HG03060 (cell line): ENCODE data around the gene GLB1L.

Experiments
- ATAC-seq: cut with Tn5 transposase; IDR thresholded peaks from one replicate; pipeline ENCODE4 v1.9.1; 2021; ENCODE audit warnings: low read depth, moderate number of reproducible peaks; ENCODE audit not compliant: unreplicated experiment

The GLB1L gene

GRCh38 chr2:219228041-219228910 is 17.0 kb downstream of the GLB1L start:
- no peak for ATAC-seq

GRCh38 chr2:219225350-219225749 is 19.9 kb downstream of the GLB1L start:
- no peak for ATAC-seq

GRCh38 chr2:219223831-219224610 is 21.2 kb downstream of the GLB1L start:
- ATAC-seq = no peak

- no peak for ATAC-seq
These were observed 23.2 kb downstream of the GLB1L start for GRCh38 chr2:219221957-219222518.

- ATAC-seq = no peak
These were observed 24.4 kb downstream of the GLB1L start for GRCh38 chr2:219220652-219221402.

GRCh38 chr2:219219784-219220532 is 25.3 kb downstream of the GLB1L start:
- ATAC-seq = no peak

GRCh38 chr2:219218732-219219701 is 26.2 kb downstream of the GLB1L start, which contains the start of gene ABCB6:
ABCB6 (minus strand) TSS chr2:219218958; CDS start chr2:219218673, 285 bp downstream.
- peak; percentile 53 for ATAC-seq

- peak; percentile 12 for ATAC-seq
These were observed 27.0 kb downstream of the GLB1L start for GRCh38 chr2:219218217-219218731.

GRCh38 chr2:219216535-219216915 is 28.7 kb downstream of the GLB1L start:
- ATAC-seq = no peak

GRCh38 chr2:219215871-219216534 is 29.2 kb downstream of the GLB1L start:
- no peak for ATAC-seq

GRCh38 chr2:219214786-219215185 is 30.5 kb downstream of the GLB1L start:
- ATAC-seq = no peak

GRCh38 chr2:219214141-219214540 is 31.1 kb downstream of the GLB1L start:
- ATAC-seq = no peak

- no peak for ATAC-seq
These were observed 31.7 kb downstream of the GLB1L start for GRCh38 chr2:219213486-219214071.

- no peak for ATAC-seq
These were observed 32.2 kb downstream of the GLB1L start for GRCh38 chr2:219213026-219213415.

- no peak for ATAC-seq
These were observed 34.3 kb downstream of the GLB1L start for GRCh38 chr2:219210886-219211362.

- ATAC-seq = no peak
These were observed 34.9 kb downstream of the GLB1L start for GRCh38 chr2:219210196-219210885.
